WERI-Rb-1 (cell line): ENCODE data around the gene NBEAL1.

Experiments used
- DNase-seq: peaks from one replicate; pipeline ENCODE4 v3.0.0-alpha.2; 2020
- H3K27ac ChIP-seq: fragments of 250-450 bp; sonication (Bioruptor Pico); 2 replicates; pipeline ENCODE4 v1.5.1; 2020; ENCODE audit warnings: mild to moderate bottlenecking, moderate library complexity
- H3K27me3 ChIP-seq: fragments of 250-450 bp; sonication (Bioruptor Pico); 2 replicates; pipeline ENCODE4 v1.5.1; 2021; ENCODE audit warnings: mild to moderate bottlenecking, low read depth, moderate library complexity; ENCODE audit not compliant: insufficient read depth, severe bottlenecking
- H3K36me3 ChIP-seq: fragments of 250-450 bp; sonication (Bioruptor Pico); 2 replicates; pipeline ENCODE4 v1.5.1; 2020; ENCODE audit warnings: mild to moderate bottlenecking, moderate library complexity
- H3K4me3 ChIP-seq: 2 replicates; pipeline ENCODE4 v1.5.1; 2011; ENCODE audit warnings: low read depth, mild to moderate bottlenecking, control low read depth, low read length
- H3K9me3 ChIP-seq: fragments of 250-450 bp; sonication (Bioruptor Pico); 2 replicates; pipeline ENCODE4 v1.5.1; 2021; ENCODE audit warnings: mild to moderate bottlenecking, moderate library complexity; ENCODE audit not compliant: severe bottlenecking
- TF ChIP-seq, protein P1 (sequence below): IDR thresholded peaks from 2 replicates; pipeline ENCODE4 v1.5.1; 2011; ENCODE audit warnings: low read depth, mild to moderate bottlenecking, control low read depth, inconsistent platforms, low read length

The NBEAL1 gene

DNA sequence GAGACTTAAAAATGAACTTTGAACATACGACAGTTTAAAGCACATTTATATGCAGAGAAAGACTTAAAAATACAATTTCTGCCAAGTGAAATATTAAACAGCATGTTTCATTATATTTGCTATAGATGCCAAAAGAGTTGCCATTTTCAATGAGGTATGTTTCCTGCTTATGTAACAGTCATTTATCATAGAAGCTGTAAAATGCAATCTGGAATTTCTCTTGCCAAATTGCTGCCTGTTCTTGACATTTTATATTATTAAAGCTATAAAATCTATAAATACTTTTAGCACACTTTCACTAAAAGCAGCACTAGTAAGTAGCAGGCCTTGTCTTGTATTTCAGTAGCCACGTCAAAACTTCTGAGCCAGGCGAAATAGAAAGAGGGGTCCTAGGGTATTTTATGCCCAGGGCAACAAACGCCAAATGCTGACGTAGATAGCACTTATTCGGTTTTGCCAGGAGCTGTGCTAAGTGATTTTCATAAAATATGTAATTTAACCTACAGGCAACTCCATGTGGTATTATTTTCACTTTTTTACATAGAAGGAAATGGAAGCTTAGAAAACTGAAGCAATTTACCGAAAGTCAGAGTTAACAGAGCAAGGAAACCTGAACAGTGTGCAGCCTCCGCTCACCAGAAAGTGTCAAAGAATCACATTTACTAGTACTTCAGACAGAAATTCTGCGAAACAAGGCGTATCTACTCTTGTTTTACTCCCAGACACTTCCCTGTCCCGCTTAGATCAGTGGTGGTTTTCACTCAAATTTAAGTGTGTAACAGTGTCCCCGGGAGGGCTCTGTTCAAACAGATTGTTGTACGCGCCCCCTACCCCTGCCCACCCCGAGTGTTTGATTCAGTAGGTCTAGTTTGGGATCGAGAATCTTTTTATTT, 222.9 kb downstream of the NBEAL1 start:
- H3K4me3 ChIP-seq = peak overlapping the region; percentile 73; the same call in 1 of the 2 replicates
- no peak overlapping the region; the same call in 1 of the 2 replicates for H3K27ac ChIP-seq

DNA sequence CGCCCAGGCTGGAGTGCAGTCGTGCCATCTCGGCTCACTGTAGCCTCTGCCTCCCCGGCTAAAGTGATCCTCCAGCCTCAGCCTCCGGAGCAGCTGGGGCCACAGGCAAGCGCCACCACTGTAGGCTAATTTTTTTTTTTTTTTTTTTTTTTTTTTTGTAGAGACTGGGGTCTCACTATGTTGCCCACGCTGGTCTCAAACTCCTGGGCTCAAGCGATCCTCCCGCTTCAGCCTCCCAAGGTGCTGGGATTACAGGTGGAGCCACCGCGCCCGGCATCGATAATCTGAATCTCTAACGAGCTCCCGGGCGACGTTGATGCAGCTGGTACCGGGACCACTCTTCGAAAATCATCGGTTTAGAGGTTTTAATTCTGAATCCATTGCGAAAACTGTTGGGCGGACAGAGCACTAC, 223.6 kb downstream of the NBEAL1 start:
- H3K27ac ChIP-seq = peak overlapping the region; percentile 98
- H3K4me3 ChIP-seq = peak overlapping the region; percentile 73
- peaks cover 6% of the 10 kb centered on the region; the same call in 1 of the 2 replicates for H3K36me3 ChIP-seq
- DNase-seq = no peak
- TF ChIP-seq, protein P1, sequence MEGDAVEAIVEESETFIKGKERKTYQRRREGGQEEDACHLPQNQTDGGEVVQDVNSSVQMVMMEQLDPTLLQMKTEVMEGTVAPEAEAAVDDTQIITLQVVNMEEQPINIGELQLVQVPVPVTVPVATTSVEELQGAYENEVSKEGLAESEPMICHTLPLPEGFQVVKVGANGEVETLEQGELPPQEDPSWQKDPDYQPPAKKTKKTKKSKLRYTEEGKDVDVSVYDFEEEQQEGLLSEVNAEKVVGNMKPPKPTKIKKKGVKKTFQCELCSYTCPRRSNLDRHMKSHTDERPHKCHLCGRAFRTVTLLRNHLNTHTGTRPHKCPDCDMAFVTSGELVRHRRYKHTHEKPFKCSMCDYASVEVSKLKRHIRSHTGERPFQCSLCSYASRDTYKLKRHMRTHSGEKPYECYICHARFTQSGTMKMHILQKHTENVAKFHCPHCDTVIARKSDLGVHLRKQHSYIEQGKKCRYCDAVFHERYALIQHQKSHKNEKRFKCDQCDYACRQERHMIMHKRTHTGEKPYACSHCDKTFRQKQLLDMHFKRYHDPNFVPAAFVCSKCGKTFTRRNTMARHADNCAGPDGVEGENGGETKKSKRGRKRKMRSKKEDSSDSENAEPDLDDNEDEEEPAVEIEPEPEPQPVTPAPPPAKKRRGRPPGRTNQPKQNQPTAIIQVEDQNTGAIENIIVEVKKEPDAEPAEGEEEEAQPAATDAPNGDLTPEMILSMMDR = no peak
- H3K27me3 ChIP-seq = no peaks in the 10 kb centered on the region
- H3K9me3 ChIP-seq = no peaks in the 10 kb centered on the region

More for the DNA sequence above, 222.9 kb downstream of the NBEAL1 start:
- Histone ChIP-seq H3K9me3 (no peaks in the 10 kb centered on the region), H3K27me3 (no peaks in the 10 kb centered on the region), H3K36me3 (peaks cover 6% of the 10 kb centered on the region; the same call in 1 of the 2 replicates)
- no peak for DNase-seq
- TF ChIP-seq, protein P1 = no peak

DNA sequence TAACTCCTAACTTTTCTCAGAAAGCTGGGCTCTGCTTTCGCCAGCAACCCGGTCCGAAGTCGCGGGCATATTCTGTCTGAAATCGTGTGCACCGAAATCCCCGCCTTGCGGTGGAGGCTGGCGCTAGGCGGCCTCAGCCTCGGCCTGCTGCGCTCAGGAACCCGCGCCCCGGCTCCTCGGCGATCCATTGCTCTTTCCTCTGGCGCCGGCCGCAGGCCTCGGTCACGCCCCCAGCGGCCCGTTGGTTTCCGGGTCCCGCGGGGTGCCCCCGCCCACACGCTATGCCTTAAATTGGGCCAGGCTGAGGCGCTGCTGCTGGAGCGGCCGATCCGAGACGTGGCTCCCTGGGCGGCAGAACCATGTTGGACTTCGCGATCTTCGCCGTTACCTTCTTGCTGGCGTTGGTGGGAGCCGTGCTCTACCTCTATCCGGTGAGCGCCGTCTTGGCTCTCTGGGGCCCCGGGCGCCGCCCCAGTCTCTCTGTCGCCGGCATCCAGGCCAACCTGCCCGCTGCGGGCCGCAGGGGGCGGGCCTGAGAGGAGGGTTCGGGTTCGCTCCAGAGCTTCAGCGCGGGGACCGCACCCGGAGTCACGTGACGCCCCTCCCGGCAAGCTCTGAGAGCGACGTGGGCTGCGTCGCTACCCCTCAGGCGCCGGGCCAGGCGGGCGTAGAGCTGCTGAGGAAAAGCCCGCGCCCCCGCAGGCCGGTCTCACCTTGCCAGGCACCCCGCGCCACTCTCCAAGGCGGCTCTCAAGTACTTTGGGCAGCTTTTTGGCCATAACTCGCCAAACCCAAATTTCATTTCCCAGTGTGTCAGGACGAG, 224.2 kb downstream of the NBEAL1 start, which contains the start of gene CYP20A1:
Gene CYP20A1, plus strand, starts transcription at position 315 of the 823 bp plus-strand sequence. Its CDS starts 45 bp downstream, at position 360.
- DNase-seq = peak; percentile 96
- TF ChIP-seq, protein P1 = peak; percentile 48; the same call in 1 of the 2 replicates
- Histone ChIP-seq H3K27me3 (no peaks in the 10 kb centered on the region), H3K27ac (peak within 1 kb of the TSS; percentile 98), H3K9me3 (no peaks in the 10 kb centered on the region), H3K36me3 (peaks cover 6% of the 10 kb centered on the region; the same call in 1 of the 2 replicates), H3K4me3 (peak within 1 kb of the TSS; percentile 73)

- no peaks in the 10 kb centered on the region for H3K9me3 ChIP-seq
- H3K27ac ChIP-seq = no peak overlapping the region
- H3K27me3 ChIP-seq = no peaks in the 10 kb centered on the region
- H3K4me3 ChIP-seq = no peak overlapping the region
- DNase-seq = no peak
- TF ChIP-seq, protein P1 = no peak
- H3K36me3 ChIP-seq = peaks cover 8% of the 10 kb centered on the region; the same call in 1 of the 2 replicates
Observed at GRCh38 chr2:203240491-203240890, 225.8 kb downstream of the NBEAL1 start.

- no peaks in the 10 kb centered on the region for H3K9me3 ChIP-seq
- peaks cover 25% of the 10 kb centered on the region for H3K36me3 ChIP-seq
- no peak overlapping the region for H3K4me3 ChIP-seq
- no peak for DNase-seq
- TF ChIP-seq, protein P1 = no peak
- no peaks in the 10 kb centered on the region for H3K27me3 ChIP-seq
- no peak overlapping the region for H3K27ac ChIP-seq
Observed at GRCh38 chr2:203242518-203242917, 227.8 kb downstream of the NBEAL1 start.
